WERI-Rb-1 (cell line): ENCODE measurements around the gene FGF16.

Experiments used
- DNase-seq: peaks from one replicate; pipeline ENCODE4 v3.0.0-alpha.2; 2020
- H3K27ac ChIP-seq: fragments of 250-450 bp; sonication (Bioruptor Pico); 2 replicates; pipeline ENCODE4 v1.5.1; 2020; ENCODE audit warnings: mild to moderate bottlenecking, moderate library complexity
- H3K27me3 ChIP-seq: fragments of 250-450 bp; sonication (Bioruptor Pico); 2 replicates; pipeline ENCODE4 v1.5.1; 2021; ENCODE audit warnings: mild to moderate bottlenecking, low read depth, moderate library complexity; ENCODE audit not compliant: insufficient read depth, severe bottlenecking
- H3K36me3 ChIP-seq: fragments of 250-450 bp; sonication (Bioruptor Pico); 2 replicates; pipeline ENCODE4 v1.5.1; 2020; ENCODE audit warnings: mild to moderate bottlenecking, moderate library complexity
- H3K4me3 ChIP-seq: 2 replicates; pipeline ENCODE4 v1.5.1; 2011; ENCODE audit warnings: low read depth, mild to moderate bottlenecking, control low read depth, low read length
- H3K9me3 ChIP-seq: fragments of 250-450 bp; sonication (Bioruptor Pico); 2 replicates; pipeline ENCODE4 v1.5.1; 2021; ENCODE audit warnings: mild to moderate bottlenecking, moderate library complexity; ENCODE audit not compliant: severe bottlenecking
- CTCF ChIP-seq: IDR thresholded peaks from 2 replicates; pipeline ENCODE4 v1.5.1; 2011; ENCODE audit warnings: low read depth, mild to moderate bottlenecking, control low read depth, inconsistent platforms, low read length

Gene FGF16

GRCh38 chrX:77415882-77416281 lies 31.3 kb upstream of the FGF16 start:
- DNase-seq, result no peak
- Histone ChIP-seq H3K36me3 (no peaks in the 10 kb centered on the region), H3K9me3 (no peaks in the 10 kb centered on the region), H3K27ac (no peak overlapping the region), H3K4me3 (no peak overlapping the region), H3K27me3 (no peaks in the 10 kb centered on the region)
- TF ChIP-seq CTCF, result no peak

- H3K9me3 ChIP-seq, result no peaks in the 10 kb centered on the region
- no peak overlapping the region for H3K4me3 ChIP-seq
Observed at GRCh38 chrX:77422891-77423648, 24.1 kb upstream of the FGF16 start.

GRCh38 chrX:77426811-77427210 lies 20.4 kb upstream of the FGF16 start:
- H3K4me3 ChIP-seq, result no peak overlapping the region
- H3K36me3 ChIP-seq, result no peaks in the 10 kb centered on the region
- H3K27me3 ChIP-seq, result no peaks in the 10 kb centered on the region
- no peaks in the 10 kb centered on the region for H3K9me3 ChIP-seq
- DNase-seq, result no peak
- TF ChIP-seq CTCF, result no peak
- no peak overlapping the region for H3K27ac ChIP-seq

More at GRCh38 chrX:77422891-77423648, 24.1 kb upstream of the FGF16 start:
- Histone ChIP-seq H3K36me3 (no peaks in the 10 kb centered on the region), H3K27ac (no peak overlapping the region), H3K27me3 (no peaks in the 10 kb centered on the region)
- TF ChIP-seq CTCF, result no peak
- peak; percentile 39 for DNase-seq

- no peaks in the 10 kb centered on the region for H3K36me3 ChIP-seq
- no peak for TF ChIP-seq CTCF
- H3K9me3 ChIP-seq, result no peaks in the 10 kb centered on the region
- no peak overlapping the region for H3K27ac ChIP-seq
- DNase-seq, result no peak
- H3K27me3 ChIP-seq, result no peaks in the 10 kb centered on the region
- H3K4me3 ChIP-seq, result no peak overlapping the region
Observed at GRCh38 chrX:77427611-77428010, 19.6 kb upstream of the FGF16 start.

GRCh38 chrX:77428551-77428950 lies 18.6 kb upstream of the FGF16 start:
- no peak for DNase-seq
- Histone ChIP-seq H3K9me3 (no peaks in the 10 kb centered on the region), H3K36me3 (no peaks in the 10 kb centered on the region), H3K27ac (no peak overlapping the region), H3K27me3 (no peaks in the 10 kb centered on the region), H3K4me3 (no peak overlapping the region)
- TF ChIP-seq CTCF, result no peak

- H3K9me3 ChIP-seq, result no peaks in the 10 kb centered on the region
- H3K36me3 ChIP-seq, result no peaks in the 10 kb centered on the region
- no peaks in the 10 kb centered on the region for H3K27me3 ChIP-seq
- H3K4me3 ChIP-seq, result no peak overlapping the region
- H3K27ac ChIP-seq, result no peak overlapping the region
- peak; percentile 11 for DNase-seq
- TF ChIP-seq CTCF, result no peak
Observed at GRCh38 chrX:77431227-77431626, 16.0 kb upstream of the FGF16 start.
